Fibroblast of skin of right biceps (primary cell): ENCODE measurements around the gene SPAG9.
"Not testable (repeated sequence)": the region's sequence is repeated elsewhere in the genome, so short reads cannot be mapped to it uniquely, and the experiment has no call there.

Experiments
- DNase-seq: peaks from one replicate; pipeline ENCODE4 v3.0.0-alpha.2; 2013

SPAG9 gene

GRCh38 chr17:51128076-51128475 lies 7.4 kb upstream of the SPAG9 start:
- no peak for DNase-seq

- DNase-seq, result no peak
These were observed 4.2 kb upstream of the SPAG9 start for GRCh38 chr17:51124640-51125503.

GRCh38 chr17:51122473-51123115 lies 1.9 kb upstream of the SPAG9 start:
- DNase-seq, result not testable (repeated sequence)

- peak; percentile 96 for DNase-seq
These were observed 1.2 kb upstream of the SPAG9 start for GRCh38 chr17:51121620-51122472.

- DNase-seq, result no peak
These were observed 320 bp downstream of the SPAG9 start for GRCh38 chr17:51120357-51120738.

GRCh38 chr17:51119415-51120356 lies 982 bp downstream of the SPAG9 start:
- DNase-seq, result peak; percentile 49

GRCh38 chr17:51118330-51119195 lies 2.1 kb downstream of the SPAG9 start:
- no peak for DNase-seq

- no peak for DNase-seq
These were observed 5.5 kb downstream of the SPAG9 start for GRCh38 chr17:51115179-51115578.

GRCh38 chr17:51112303-51113222 lies 8.1 kb downstream of the SPAG9 start:
- DNase-seq, result not testable (repeated sequence)

- no peak for DNase-seq
These were observed 12.9 kb downstream of the SPAG9 start for GRCh38 chr17:51107778-51108177.

- DNase-seq, result no peak
These were observed 17.2 kb downstream of the SPAG9 start for GRCh38 chr17:51103451-51103850.

GRCh38 chr17:51103050-51103449 lies 17.6 kb downstream of the SPAG9 start:
- no peak for DNase-seq

- DNase-seq, result no peak
These were observed 22.8 kb downstream of the SPAG9 start for GRCh38 chr17:51097708-51098446.

- DNase-seq, result no peak
These were observed 29.0 kb downstream of the SPAG9 start for GRCh38 chr17:51091635-51092034.

- not testable (repeated sequence) for DNase-seq
These were observed 31.8 kb downstream of the SPAG9 start for GRCh38 chr17:51088868-51089267.

- DNase-seq, result no peak
These were observed 32.4 kb downstream of the SPAG9 start for GRCh38 chr17:51088287-51088686.

- DNase-seq, result no peak
These were observed 33.5 kb downstream of the SPAG9 start for GRCh38 chr17:51087072-51087757.

GRCh38 chr17:51085150-51085805 lies 35.4 kb downstream of the SPAG9 start:
- DNase-seq, result peak; percentile 32
